HK-2 (cell line): ENCODE results near the gene KIF11.

ENCODE experiments used
- DNase-seq: peaks from one replicate; pipeline ENCODE4 v3.0.0-alpha.2; 2018; ENCODE audit not compliant: unreplicated experiment

KIF11 gene

GRCh38 chr10:92702301-92702916 is 109.5 kb downstream of the KIF11 start:
- DNase-seq: no peak
